Neuronal stem cell (in vitro differentiated cells): ENCODE measurements around the gene RCAN1.

Experiments used
- DNase-seq: peaks from one replicate; pipeline ENCODE4 v3.0.0-alpha.2; 2013; ENCODE audit warnings: low spot score
- H2AFZ ChIP-seq: one replicate; pipeline ENCODE4 v1.6.1; 2013; ENCODE audit warnings: mild to moderate bottlenecking, low read length, inconsistent platforms
- H2AK5ac ChIP-seq: 2 replicates; pipeline ENCODE4 v1.6.1; 2013; ENCODE audit warnings: low read depth, mild to moderate bottlenecking, inconsistent platforms, low read length, moderate library complexity, mixed read lengths
- H2BK120ac ChIP-seq: 2 replicates; pipeline ENCODE4 v1.6.1; 2013; ENCODE audit warnings: low read depth, mild to moderate bottlenecking, inconsistent platforms, low read length, moderate library complexity, mixed read lengths
- H2BK12ac ChIP-seq: one replicate; pipeline ENCODE4 v1.6.1; 2013; ENCODE audit warnings: low read length, inconsistent platforms
- H2BK15ac ChIP-seq: 2 replicates; pipeline ENCODE4 v1.6.1; 2013; ENCODE audit warnings: mild to moderate bottlenecking, low read length, inconsistent platforms, mixed read lengths
- H2BK5ac ChIP-seq: one replicate; pipeline ENCODE4 v1.6.1; 2013; ENCODE audit warnings: inconsistent platforms, mild to moderate bottlenecking, low read length, moderate library complexity
- H3K14ac ChIP-seq: one replicate; pipeline ENCODE4 v1.6.1; 2013; ENCODE audit warnings: low read length, inconsistent platforms
- H3K18ac ChIP-seq: 2 replicates; pipeline ENCODE4 v1.6.1; 2013; ENCODE audit warnings: low read length, inconsistent platforms
- H3K23ac ChIP-seq: 2 replicates; pipeline ENCODE4 v1.6.1; 2013; ENCODE audit warnings: low read depth, mild to moderate bottlenecking, mixed read lengths, low read length, inconsistent platforms; ENCODE audit not compliant: poor library complexity
- H3K27ac ChIP-seq: replicated peaks from 3 replicates; pipeline ENCODE4 v1.5.1; 2013; ENCODE audit warnings: low read length, inconsistent platforms
- H3K27me3 ChIP-seq, 3 experiments: 2 replicates each; pipeline ENCODE4 v1.6.1; 2013; ENCODE audit warnings: low read length in 3 of 3, mild to moderate bottlenecking in 2 of 3, inconsistent platforms in 1 of 3, low read depth in 1 of 3, mixed read lengths in 1 of 3, moderate library complexity in 1 of 3; ENCODE audit not compliant: control insufficient read depth in 3 of 3, insufficient read depth in 3 of 3
- H3K36me3 ChIP-seq, 2 donors: replicated peaks in 1 of 2; 2 replicates each; pipeline ENCODE4 v1.6.1; 2013; ENCODE audit warnings: low read length in 2 of 2; ENCODE audit not compliant: control insufficient read depth in 2 of 2, insufficient read depth in 2 of 2
- H3K4ac ChIP-seq: 2 replicates; pipeline ENCODE4 v1.6.1; 2013; ENCODE audit warnings: inconsistent platforms, mild to moderate bottlenecking, low read length, moderate library complexity
- H3K4me1 ChIP-seq, 2 donors: 1 replicate in 1 of 2; 2 replicates in 1 of 2; pipeline ENCODE4 v1.6.1; 2013; ENCODE audit warnings: low read length in 2 of 2, low read depth in 1 of 2; ENCODE audit not compliant: control insufficient read depth in 2 of 2, insufficient read depth in 1 of 2
- H3K4me2 ChIP-seq: one replicate; pipeline ENCODE4 v1.6.1; 2013; ENCODE audit warnings: mild to moderate bottlenecking, low read length, inconsistent platforms; ENCODE audit not compliant: insufficient read depth, poor library complexity, severe bottlenecking
- H3K4me3 ChIP-seq, 2 donors: 2 replicates each; pipeline ENCODE4 v1.5.1; 2013; ENCODE audit warnings: low read length in 2 of 2, mild to moderate bottlenecking in 2 of 2, inconsistent platforms in 1 of 2, moderate library complexity in 1 of 2
- H3K79me1 ChIP-seq: one replicate; pipeline ENCODE4 v1.6.1; 2013; ENCODE audit warnings: low read depth, mild to moderate bottlenecking, inconsistent platforms, low read length, moderate library complexity
- H3K9ac ChIP-seq: one replicate; pipeline ENCODE4 v1.6.1; 2013; ENCODE audit warnings: mild to moderate bottlenecking, low read depth, low read length, inconsistent platforms; ENCODE audit not compliant: poor library complexity
- H3K9me3 ChIP-seq, 2 donors: replicated peaks in 1 of 2; 2 replicates each; pipeline versions ENCODE3 to v1.6.1; 2013; ENCODE audit warnings: low read length in 2 of 2, mild to moderate bottlenecking in 2 of 2, inconsistent platforms in 1 of 2, low read depth in 1 of 2, mixed read lengths in 1 of 2, moderate library complexity in 1 of 2; ENCODE audit not compliant: control insufficient read depth in 2 of 2, insufficient read depth in 1 of 2
- H4K8ac ChIP-seq: one replicate; pipeline ENCODE4 v1.6.1; 2013; ENCODE audit warnings: low read depth, mild to moderate bottlenecking, inconsistent platforms, low read length, moderate library complexity
- H4K91ac ChIP-seq: one replicate; pipeline ENCODE4 v1.6.1; 2013; ENCODE audit warnings: low read length, low read depth, mild to moderate bottlenecking, inconsistent platforms; ENCODE audit not compliant: poor library complexity
- WGBS, 2 donors: extraction: QIAGEN DNeasy Blood & Tissue Kit; methylation state at CpG; one replicate each; pipeline ENCODE4 v1.1.7; 2013; ENCODE audit warnings: missing lambda C conversion rate in 2 of 2, mixed read lengths in 1 of 2; ENCODE audit not compliant: insufficient read length in 2 of 2, insufficient replicate concordance in 1 of 2; ENCODE audit errors: extremely low coverage in 2 of 2; 5-methylcytosine and 5-hydroxymethylcytosine counted together

RCAN1 gene

DNA sequence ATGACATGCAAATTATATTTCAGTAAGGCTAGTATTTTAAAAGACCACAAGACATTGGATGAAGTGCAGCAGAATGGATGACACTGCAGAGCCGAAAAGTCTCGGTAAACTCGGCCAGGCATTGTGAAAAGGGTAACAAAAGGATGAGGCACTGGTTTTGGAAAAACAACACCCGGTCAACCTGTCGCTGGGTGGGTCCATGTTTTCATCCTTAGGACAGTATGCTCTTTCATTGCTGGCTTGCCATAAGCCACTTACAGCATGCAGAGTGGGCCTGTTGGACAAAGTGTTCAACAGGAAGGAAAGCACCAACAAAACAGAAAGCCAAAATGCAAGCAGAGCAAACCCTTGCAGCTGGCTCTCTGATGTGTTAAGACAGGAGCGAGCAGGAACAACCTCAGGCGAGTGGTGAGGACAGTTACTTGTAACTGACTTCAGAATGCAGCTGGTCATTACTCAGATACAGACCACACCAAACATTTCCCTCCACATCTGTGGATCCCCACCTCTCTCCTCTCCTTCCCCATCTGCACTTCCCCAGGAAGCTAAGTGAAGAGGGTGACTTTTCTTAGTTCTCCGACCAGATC, 2.9 kb upstream of the RCAN1 start:
- peaks cover 6 to 8% of the 10 kb centered on the region in 2 donors for H3K4me1 ChIP-seq
- no peak overlapping the region for H2AFZ ChIP-seq
- no peak overlapping the region for H2BK12ac ChIP-seq
- H3K9ac ChIP-seq, result no peak overlapping the region
- no peak overlapping the region for H3K4me3 ChIP-seq
- no peaks in the 10 kb centered on the region for H3K9me3 ChIP-seq
- no peak overlapping the region for H4K91ac ChIP-seq
- no peak overlapping the region for H3K14ac ChIP-seq
- no peak overlapping the region for H2AK5ac ChIP-seq
- DNase-seq, result no peak
- no peak overlapping the region for H4K8ac ChIP-seq
- H3K36me3 ChIP-seq, result no peaks in the 10 kb centered on the region
- H3K18ac ChIP-seq, result no peak overlapping the region
- H3K27ac ChIP-seq, result no peak overlapping the region
- WGBS, 2 donors, result no CpG with 5 or more reads among the region's 8 CpGs
- H3K79me1 ChIP-seq, result peaks cover 3% of the 10 kb centered on the region
- H3K4ac ChIP-seq, result no peak overlapping the region
- no peak overlapping the region for H2BK120ac ChIP-seq
- H3K23ac ChIP-seq, result no peak overlapping the region
- H2BK15ac ChIP-seq, result no peak overlapping the region
- no peak overlapping the region for H3K4me2 ChIP-seq
- H2BK5ac ChIP-seq, result no peak overlapping the region
- H3K27me3 ChIP-seq, result peaks cover 0 to 51% (median 17%) of the 10 kb centered on the region in 3 experiments

DNA sequence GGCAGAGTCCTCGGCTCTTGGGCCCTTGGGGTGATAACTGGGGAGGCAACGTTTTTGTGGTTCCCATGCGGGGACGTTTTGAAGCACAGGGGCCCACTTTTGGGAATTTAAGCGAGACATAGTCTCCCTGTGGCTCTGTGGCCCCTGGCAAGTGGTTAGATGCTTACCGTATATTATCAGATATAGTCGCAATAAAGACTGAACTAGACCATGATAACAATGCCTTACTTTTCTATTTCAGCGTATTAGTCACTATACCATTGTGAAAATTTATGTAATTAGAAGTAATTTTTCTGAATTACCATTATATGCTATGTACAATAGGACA, 538 bp upstream of the RCAN1 start:
- Histone ChIP-seq H3K14ac (no peak overlapping the region), H2BK5ac (no peak overlapping the region), H3K4me1 (peaks cover 6% of the 10 kb centered on the region in 2 donors), H2BK120ac (no peak overlapping the region), H3K79me1 (peaks cover 3% of the 10 kb centered on the region), H2AK5ac (no peak overlapping the region), H3K4ac (no peak overlapping the region), H4K91ac (no peak overlapping the region), H3K27ac (no peak overlapping the region), H3K4me3 (peak overlapping the region in 1 of 2 donors; percentile 73), H3K23ac (peak overlapping the region; percentile 55), H2BK15ac (no peak overlapping the region), H3K9me3 (no peaks in the 10 kb centered on the region), H3K18ac (peak overlapping the region; percentile 19), H2BK12ac (no peak overlapping the region), H3K4me2 (peak overlapping the region; percentile 64), H3K27me3 (peaks cover 0 to 64% (median 21%) of the 10 kb centered on the region in 3 experiments), H4K8ac (no peak overlapping the region), H2AFZ (peak overlapping the region; percentile 91), H3K9ac (no peak overlapping the region), H3K36me3 (no peaks in the 10 kb centered on the region)
- no peak for DNase-seq
- WGBS, 2 donors, result no CpG with 5 or more reads among the region's 8 CpGs

DNA sequence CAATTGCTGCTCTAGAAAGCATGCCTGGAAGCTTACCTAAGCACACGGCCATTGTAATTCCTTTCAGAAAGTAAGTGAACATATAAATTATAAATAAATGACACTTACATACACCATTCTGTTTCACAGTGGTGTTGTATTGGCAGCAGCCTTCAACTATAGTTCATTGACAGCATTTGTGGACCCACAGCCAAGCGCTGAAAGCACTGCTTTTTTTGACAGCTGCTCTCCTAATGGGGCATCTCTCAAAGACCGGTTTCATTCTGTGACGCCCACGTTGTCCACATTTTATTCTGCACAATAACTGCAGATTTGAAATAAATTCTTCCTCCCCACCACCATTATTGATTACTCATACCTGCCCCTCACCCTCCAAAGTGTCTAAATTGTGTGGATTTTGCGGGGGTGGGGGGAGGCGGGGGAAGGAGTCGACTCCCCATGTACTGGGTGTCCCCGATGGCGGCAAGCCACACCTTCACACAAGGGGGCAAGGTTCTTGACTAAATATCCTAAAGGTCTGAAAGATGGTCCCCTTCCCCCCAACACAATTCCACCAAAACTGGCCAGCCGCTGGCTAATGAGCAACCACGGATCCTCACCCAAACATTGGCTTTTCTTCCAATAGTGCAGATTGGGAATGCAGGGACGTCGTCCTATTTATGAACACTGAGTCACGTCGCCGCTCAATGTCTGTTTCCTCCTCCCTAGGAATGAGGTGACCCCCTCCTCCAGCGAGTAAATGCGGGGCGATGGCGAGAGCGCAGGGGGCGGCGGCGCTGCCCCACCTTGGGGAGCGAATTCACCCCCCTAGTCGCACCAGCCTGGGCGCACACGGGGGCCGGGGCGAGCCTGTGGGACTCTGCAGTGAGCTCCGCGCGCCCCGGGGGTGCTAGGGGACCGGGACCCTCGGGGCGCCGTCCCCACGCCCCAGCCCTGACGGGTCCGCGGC, 960 bp downstream of the RCAN1 start:
- Histone ChIP-seq H3K79me1 (peaks cover 3% of the 10 kb centered on the region), H3K4me3 (peak overlapping the region; percentile 73 to 94)

DNA sequence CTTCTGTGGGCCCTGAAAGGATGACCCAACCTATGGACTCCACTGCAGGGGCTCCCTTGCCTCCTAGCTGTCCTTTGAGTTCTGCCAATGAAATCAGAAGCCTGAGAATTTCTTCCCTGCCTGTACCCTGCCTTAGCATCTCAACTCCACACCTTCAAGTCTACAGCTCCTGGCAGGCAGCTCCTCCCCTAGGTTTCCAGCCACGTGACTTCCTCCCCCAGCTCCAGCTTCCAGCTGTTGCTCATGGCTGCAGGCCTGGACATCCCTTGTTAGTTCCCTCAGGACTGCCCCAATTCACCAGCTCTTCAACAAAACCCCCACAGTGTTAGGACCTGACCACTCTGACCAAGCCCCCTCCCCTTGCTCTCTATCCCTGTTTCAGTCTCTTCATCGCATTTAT, 2.4 kb downstream of the RCAN1 start:
- H2BK15ac ChIP-seq, result no peak overlapping the region
- WGBS, 2 donors, result no CpG with 5 or more reads among the region's 2 CpGs
- no peak overlapping the region for H3K27ac ChIP-seq

More for the DNA sequence above, 960 bp downstream of the RCAN1 start:
- no peak overlapping the region for H3K27ac ChIP-seq
- H3K4me2 ChIP-seq, result peak overlapping the region; percentile 98
- H3K36me3 ChIP-seq, result no peaks in the 10 kb centered on the region
- DNase-seq, result no peak
- H3K9me3 ChIP-seq, result no peaks in the 10 kb centered on the region
- no peak overlapping the region for H3K4ac ChIP-seq
- no peak overlapping the region for H2BK12ac ChIP-seq
- no peak overlapping the region for H2BK15ac ChIP-seq
- H3K4me1 ChIP-seq, result peaks cover 0 to 2% of the 10 kb centered on the region in 2 donors
- peak overlapping the region; percentile 78 for H3K14ac ChIP-seq
- peaks cover 0 to 55% (median 21%) of the 10 kb centered on the region in 3 experiments for H3K27me3 ChIP-seq
- H3K18ac ChIP-seq, result peak overlapping the region; percentile 71
- no peak overlapping the region for H4K91ac ChIP-seq
- no peak overlapping the region for H2BK5ac ChIP-seq
- H3K23ac ChIP-seq, result no peak overlapping the region
- H2AFZ ChIP-seq, result peak overlapping the region; percentile 91
- no peak overlapping the region for H2AK5ac ChIP-seq
- peak overlapping the region; percentile 90 for H3K9ac ChIP-seq
- WGBS, 2 donors, result no CpG with 5 or more reads among the region's 43 CpGs
- H2BK120ac ChIP-seq, result no peak overlapping the region
- H4K8ac ChIP-seq, result no peak overlapping the region

More for the DNA sequence above, 2.4 kb downstream of the RCAN1 start:
- H3K4me2 ChIP-seq, result no peak overlapping the region
- H2AK5ac ChIP-seq, result no peak overlapping the region
- H2BK12ac ChIP-seq, result no peak overlapping the region
- H3K23ac ChIP-seq, result no peak overlapping the region
- H2BK5ac ChIP-seq, result no peak overlapping the region
- H3K79me1 ChIP-seq, result peaks cover 3% of the 10 kb centered on the region
- H4K91ac ChIP-seq, result no peak overlapping the region
- H3K4me1 ChIP-seq, result peaks cover 0 to 2% of the 10 kb centered on the region in 2 donors
- H3K27me3 ChIP-seq, result peaks cover 0 to 46% (median 21%) of the 10 kb centered on the region in 3 experiments
- no peak overlapping the region for H3K9ac ChIP-seq
- no peak for DNase-seq
- H3K36me3 ChIP-seq, result no peaks in the 10 kb centered on the region
- H3K14ac ChIP-seq, result no peak overlapping the region
- no peak overlapping the region for H2BK120ac ChIP-seq
- H3K9me3 ChIP-seq, result no peaks in the 10 kb centered on the region
- H3K4me3 ChIP-seq, result no peak overlapping the region
- no peak overlapping the region for H3K4ac ChIP-seq
- H4K8ac ChIP-seq, result no peak overlapping the region
- no peak overlapping the region for H3K18ac ChIP-seq
- H2AFZ ChIP-seq, result no peak overlapping the region
